ENCODE results near the gene FCRLB. TPM values are rescaled to one million over a fixed set of nuclear protein-coding genes. Genes with fewer than 3 reads are reported as not detected.

The FCRLB gene
- total and polyA plus RNA-seq, 12 donors = 0.11 to 0.88 (median 0.32) TPM

GRCh38 chr1:161773791-161774190, 52.4 kb downstream of the FCRLB start:
- Histone ChIP-seq H3K4me3 (no peak overlapping the region), H3K27ac (peak overlapping the region in 1 of 10 donors; percentile 83), H3K36me3 (peaks cover 0 to 9% (median 0%) of the 10 kb centered on the region in 9 donors), H3K27me3 (no peaks in the 10 kb centered on the region), H3K9me3 (no peaks in the 10 kb centered on the region), H3K4me1 (peaks cover 0 to 80% (median 26%) of the 10 kb centered on the region in 9 donors)
- intact Hi-C loops (cut with DNase I) = no loop called here
- DNase-seq = no peak
- WGBS, 2 donors = 64 to 72% methylated on average over 4 of the region's 4 CpGs
- TF ChIP-seq CTCF (IDR thresholded peaks at IDR 0.05) = no peak
- ATAC-seq = no peak

GRCh38 chr1:161777261-161777660, 55.9 kb downstream of the FCRLB start:
- intact Hi-C loops (cut with DNase I) = no loop called here
- no peaks in the 10 kb centered on the region for H3K27me3 ChIP-seq
- H3K4me1 ChIP-seq = peaks cover 0 to 45% (median 7%) of the 10 kb centered on the region in 9 donors
- no peak overlapping the region for H3K27ac ChIP-seq
- no peak for TF ChIP-seq CTCF (IDR thresholded peaks at IDR 0.05)
- H3K4me3 ChIP-seq = no peak overlapping the region
- peaks cover 0 to 43% (median 7%) of the 10 kb centered on the region in 9 donors for H3K36me3 ChIP-seq
- 92 to 95% methylated on average over 2 of the region's 2 CpGs for WGBS, 2 donors
- H3K9me3 ChIP-seq = no peaks in the 10 kb centered on the region
- DNase-seq = no peak
- ATAC-seq = no peak

Other genes with a start within 250 kb of the FCRLB start
- gene FCGR2A, start 216.1 kb upstream of the FCRLB start, total RNA-seq = 10 to 100 TPM in 5 of 10 donors, 1 to 10 TPM in 5; 4.2 to 66.0 (median 9.9) TPM
- 10 to 100 TPM; 11.3 to 16.4 TPM for gene FCGR2A, start 216.1 kb upstream of the FCRLB start, polyA plus RNA-seq
- gene HSPA6, start 197.0 kb upstream of the FCRLB start, total RNA-seq = 1 to 10 TPM in 4 of 10 donors, under 1 TPM in 6; 0.13 to 5.6 (median 0.58) TPM
- gene HSPA6, start 197.0 kb upstream of the FCRLB start, polyA plus RNA-seq = 1 to 10 TPM in 1 of 2 donors, under 1 TPM in 1; 0.73 to 1.7 TPM
- gene FCGR3A, start 171.7 kb upstream of the FCRLB start, total RNA-seq = 100 to 1,000 TPM in 1 of 10 donors, 10 to 100 TPM in 3, 1 to 10 TPM in 6; 1.9 to 120 (median 6.2) TPM
- gene FCGR3A, start 171.7 kb upstream of the FCRLB start, polyA plus RNA-seq = 10 to 100 TPM in 1 of 2 donors, 1 to 10 TPM in 1; 5.6 to 10.7 TPM
- 1 to 10 TPM; 1.2 to 8.7 (median 1.9) TPM for gene FCGR3B, start 90.4 kb upstream of the FCRLB start, total RNA-seq
- gene FCGR3B, start 90.4 kb upstream of the FCRLB start, polyA plus RNA-seq = under 1 TPM; 0.22 TPM
- gene FCGR2B, start 58.4 kb upstream of the FCRLB start, total RNA-seq = 10 to 100 TPM in 2 of 10 donors, 1 to 10 TPM in 8; 1.7 to 40.9 (median 6.7) TPM
- gene FCGR2B, start 58.4 kb upstream of the FCRLB start, polyA plus RNA-seq = 1 to 10 TPM; 3.7 to 4.3 TPM
- gene FCRLA, start 14.3 kb upstream of the FCRLB start, total RNA-seq = under 1 TPM in 4 of 10 donors, not detected in 6; 0.21 to 1.00 (median 0.41) TPM
- under 1 TPM; 0.13 to 0.15 TPM for gene FCRLA, start 14.3 kb upstream of the FCRLB start, polyA plus RNA-seq
- 10 to 100 TPM in 1 of 10 donors, 1 to 10 TPM in 9; 3.5 to 10.2 (median 6.6) TPM for gene DUSP12, start 28.2 kb downstream of the FCRLB start, total RNA-seq
- 10 to 100 TPM; 11.0 to 15.3 TPM for gene DUSP12, start 28.2 kb downstream of the FCRLB start, polyA plus RNA-seq
- gene ATF6, start 44.8 kb downstream of the FCRLB start, total RNA-seq = 10 to 100 TPM; 13.4 to 20.9 (median 16.0) TPM
- gene ATF6, start 44.8 kb downstream of the FCRLB start, polyA plus RNA-seq = 1 to 10 TPM; 2.6 to 9.4 TPM